ENCODE data around the gene CDKN3. TPM values are rescaled to one million over a fixed set of nuclear protein-coding genes. Genes with fewer than 3 reads are reported as not detected.
"Not testable (repeated sequence)": the region's sequence is repeated elsewhere in the genome, so short reads cannot be mapped to it uniquely, and the experiment has no call there.

CDKN3 gene
- total RNA-seq, 2 donors from 2014 or later, result 2.6 to 20.6 TPM

DNA sequence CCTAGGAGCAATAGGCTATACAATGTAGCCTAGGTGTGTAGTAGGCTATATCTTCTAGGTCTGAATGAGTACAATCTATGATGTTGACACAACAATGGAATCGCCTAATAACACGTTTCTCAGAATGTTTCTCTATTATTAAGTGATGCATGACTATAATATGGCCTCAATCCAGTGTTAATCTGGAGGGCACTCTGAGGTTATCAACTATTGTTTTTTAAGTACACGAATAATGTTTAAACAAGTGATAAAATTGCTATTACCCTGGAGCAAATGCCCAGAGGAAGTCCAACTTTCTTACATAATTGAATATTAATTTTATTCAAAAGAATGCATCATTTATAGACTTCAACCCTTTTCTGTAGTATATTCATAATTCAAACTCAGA is 60.8 kb downstream of the CDKN3 start:
- H3K9me3 ChIP-seq, result no peaks in the 10 kb centered on the region
- no peaks in the 10 kb centered on the region for H3K4me1 ChIP-seq (replicated peaks)
- no peaks in the 10 kb centered on the region for H3K36me3 ChIP-seq
- no peaks in the 10 kb centered on the region for H3K27me3 ChIP-seq (replicated peaks; ENCODE audit: insufficient read depth)
- DNase-seq (ENCODE audit: low spot score), result no peak
- intact Hi-C loops (cut with DNase I), result no loop called here
- no peak overlapping the region for H3K4me3 ChIP-seq
- TF ChIP-seq POLR2A (IDR thresholded peaks at IDR 0.05) (no peak), POLR2AphosphoS5 (IDR thresholded peaks at IDR 0.05) (no peak)
- TF ChIP-seq, protein P1, sequence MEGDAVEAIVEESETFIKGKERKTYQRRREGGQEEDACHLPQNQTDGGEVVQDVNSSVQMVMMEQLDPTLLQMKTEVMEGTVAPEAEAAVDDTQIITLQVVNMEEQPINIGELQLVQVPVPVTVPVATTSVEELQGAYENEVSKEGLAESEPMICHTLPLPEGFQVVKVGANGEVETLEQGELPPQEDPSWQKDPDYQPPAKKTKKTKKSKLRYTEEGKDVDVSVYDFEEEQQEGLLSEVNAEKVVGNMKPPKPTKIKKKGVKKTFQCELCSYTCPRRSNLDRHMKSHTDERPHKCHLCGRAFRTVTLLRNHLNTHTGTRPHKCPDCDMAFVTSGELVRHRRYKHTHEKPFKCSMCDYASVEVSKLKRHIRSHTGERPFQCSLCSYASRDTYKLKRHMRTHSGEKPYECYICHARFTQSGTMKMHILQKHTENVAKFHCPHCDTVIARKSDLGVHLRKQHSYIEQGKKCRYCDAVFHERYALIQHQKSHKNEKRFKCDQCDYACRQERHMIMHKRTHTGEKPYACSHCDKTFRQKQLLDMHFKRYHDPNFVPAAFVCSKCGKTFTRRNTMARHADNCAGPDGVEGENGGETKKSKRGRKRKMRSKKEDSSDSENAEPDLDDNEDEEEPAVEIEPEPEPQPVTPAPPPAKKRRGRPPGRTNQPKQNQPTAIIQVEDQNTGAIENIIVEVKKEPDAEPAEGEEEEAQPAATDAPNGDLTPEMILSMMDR (IDR thresholded peaks at IDR 0.05), result no peak
- WGBS, result 56% methylated on average over 3 of the region's 3 CpGs
- H3K27ac ChIP-seq, result no peak overlapping the region

DNA sequence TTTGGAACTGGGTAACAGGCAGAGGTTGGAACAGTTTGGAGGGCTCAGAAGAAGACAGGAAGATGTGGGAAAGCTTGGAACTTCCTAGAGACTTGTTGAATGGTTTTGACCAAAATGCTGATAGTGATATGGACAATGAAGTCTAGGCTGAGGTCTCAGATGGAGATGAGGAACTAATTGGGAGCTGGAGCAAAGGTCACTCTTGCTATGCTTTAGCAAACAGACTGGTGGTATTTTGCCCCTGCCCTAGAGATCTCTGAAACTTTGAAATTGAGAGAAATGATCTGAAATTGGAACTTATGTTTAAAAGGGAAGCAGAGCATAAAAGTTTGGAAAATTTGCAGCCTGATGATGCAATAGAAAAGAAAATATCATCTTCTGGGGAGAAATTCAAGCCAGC is 61.7 kb downstream of the CDKN3 start:
- H3K27ac ChIP-seq; H3K4me3 ChIP-seq; H3K9me3 ChIP-seq; H3K4me1 ChIP-seq (replicated peaks); H3K27me3 ChIP-seq (replicated peaks; ENCODE audit: insufficient read depth); intact Hi-C loops (cut with DNase I); DNase-seq (ENCODE audit: low spot score); H3K36me3 ChIP-seq: not testable (repeated sequence)

DNA sequence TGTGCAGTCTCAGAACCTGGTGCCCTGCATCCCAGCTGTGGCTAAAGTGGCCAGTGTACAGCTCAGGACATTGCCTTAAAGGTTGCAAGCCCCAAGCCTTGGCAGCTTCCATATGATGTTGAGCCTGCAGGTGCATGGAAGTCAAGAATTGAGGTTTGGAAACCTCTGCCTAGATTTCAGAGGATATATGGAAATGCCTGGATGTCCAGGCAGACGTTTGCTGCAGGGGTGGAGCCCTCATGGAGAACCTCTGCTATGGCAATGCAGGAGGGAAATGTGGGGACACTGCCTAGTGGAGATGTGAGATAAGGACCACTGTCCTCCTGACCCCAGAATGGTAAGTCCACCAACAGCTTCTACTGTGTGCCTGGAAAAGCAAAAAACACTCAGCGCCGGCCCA is 62.3 kb downstream of the CDKN3 start:
- Histone ChIP-seq H3K4me1 (replicated peaks) (no peaks in the 10 kb centered on the region), H3K27ac (no peak overlapping the region), H3K4me3 (no peak overlapping the region), H3K36me3 (no peaks in the 10 kb centered on the region), H3K27me3 (replicated peaks; ENCODE audit: insufficient read depth) (no peaks in the 10 kb centered on the region), H3K9me3 (no peaks in the 10 kb centered on the region)
- intact Hi-C loops (cut with DNase I), result no loop called here
- DNase-seq (ENCODE audit: low spot score), result no peak
- TF ChIP-seq POLR2A (IDR thresholded peaks at IDR 0.05) (no peak), POLR2AphosphoS5 (IDR thresholded peaks at IDR 0.05) (no peak)
- TF ChIP-seq, protein P1 (IDR thresholded peaks at IDR 0.05), result no peak
- 81% methylated on average over 3 of the region's 3 CpGs for WGBS

DNA sequence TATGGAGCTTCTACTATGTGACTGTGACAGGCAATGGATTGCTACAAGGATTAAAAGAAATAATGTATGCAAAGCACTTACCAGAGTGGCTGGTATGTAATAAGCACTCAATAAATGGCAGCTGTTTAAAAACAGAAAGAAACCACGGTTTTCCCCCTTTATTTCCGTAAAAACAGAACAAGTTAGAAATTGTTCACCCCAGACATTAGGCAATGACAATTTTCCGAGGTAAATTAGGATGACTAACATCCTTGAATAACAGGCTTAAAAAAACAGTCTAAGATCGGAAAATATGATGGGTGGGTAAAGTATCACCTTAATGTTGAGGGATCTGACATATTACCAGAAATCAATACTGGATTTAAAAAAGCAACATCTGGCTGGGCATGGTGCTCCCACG is 65.2 kb downstream of the CDKN3 start:
- TF ChIP-seq POLR2AphosphoS5 (IDR thresholded peaks at IDR 0.05), result no peak
- TF ChIP-seq POLR2A (IDR thresholded peaks at IDR 0.05), result no peak
- TF ChIP-seq, protein P1 (IDR thresholded peaks at IDR 0.05), result no peak
- intact Hi-C loops (cut with DNase I), result no loop called here
- H3K9me3 ChIP-seq, result no peaks in the 10 kb centered on the region
- H3K4me3 ChIP-seq, result no peak overlapping the region
- no peaks in the 10 kb centered on the region for H3K27me3 ChIP-seq (replicated peaks; ENCODE audit: insufficient read depth)
- no peaks in the 10 kb centered on the region for H3K36me3 ChIP-seq
- WGBS, result 75% methylated on average over 5 of the region's 5 CpGs
- no peaks in the 10 kb centered on the region for H3K4me1 ChIP-seq (replicated peaks)
- no peak overlapping the region for H3K27ac ChIP-seq
- no peak for DNase-seq (ENCODE audit: low spot score)

DNA sequence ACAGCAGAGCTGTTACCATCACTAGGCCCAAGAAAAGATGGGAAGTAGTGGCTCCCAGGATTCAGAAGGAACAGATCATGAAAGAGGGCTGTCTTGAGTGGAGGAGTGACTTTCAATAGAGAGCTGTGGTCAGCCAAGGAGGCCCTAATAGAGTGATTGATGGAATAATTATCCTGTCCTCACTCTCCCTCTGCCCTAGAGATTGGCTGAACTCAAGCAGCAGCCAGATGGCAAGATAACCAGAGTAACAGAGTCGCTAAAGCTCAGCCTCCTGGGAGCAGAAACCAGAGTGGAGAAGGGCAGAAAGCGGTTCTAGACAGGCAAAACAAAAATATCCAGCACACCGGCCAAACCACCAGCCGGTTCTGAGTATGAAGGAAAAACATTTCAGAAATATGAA is 68.8 kb downstream of the CDKN3 start:
- DNase-seq (ENCODE audit: low spot score), result no peak
- H3K36me3 ChIP-seq, result no peaks in the 10 kb centered on the region
- H3K27ac ChIP-seq, result no peak overlapping the region
- 86% methylated on average over 4 of the region's 4 CpGs for WGBS
- H3K4me1 ChIP-seq (replicated peaks), result no peaks in the 10 kb centered on the region
- no peak overlapping the region for H3K4me3 ChIP-seq
- no peaks in the 10 kb centered on the region for H3K9me3 ChIP-seq
- TF ChIP-seq POLR2AphosphoS5 (IDR thresholded peaks at IDR 0.05) (no peak), POLR2A (IDR thresholded peaks at IDR 0.05) (no peak)
- TF ChIP-seq, protein P1 (IDR thresholded peaks at IDR 0.05), result no peak
- H3K27me3 ChIP-seq (replicated peaks; ENCODE audit: insufficient read depth), result no peaks in the 10 kb centered on the region
- intact Hi-C loops (cut with DNase I), result no loop called here
